GM18511 (cell line): ENCODE data around the gene GPD2.
A peak's percentile ranks its signal among the peaks of the same experiment; 100 is the strongest.
"Not testable (repeated sequence)": the region's sequence is repeated elsewhere in the genome, so short reads cannot be mapped to it uniquely, and the experiment has no call there.

ENCODE experiments used
- ATAC-seq: cut with Tn5 transposase; IDR thresholded peaks from one replicate; pipeline ENCODE4 v1.9.1; 2021; ENCODE audit warnings: mild to moderate bottlenecking, moderate library complexity; ENCODE audit not compliant: unreplicated experiment

The GPD2 gene

GRCh38 chr2:156473445-156473844 is 37.3 kb downstream of the GPD2 start:
- ATAC-seq, result no peak

GRCh38 chr2:156474401-156474800 is 38.2 kb downstream of the GPD2 start:
- no peak for ATAC-seq

GRCh38 chr2:156476021-156476849 is 40.1 kb downstream of the GPD2 start:
- peak; percentile 36 for ATAC-seq

GRCh38 chr2:156476850-156477206 is 40.6 kb downstream of the GPD2 start:
- peak; percentile 80 for ATAC-seq

- ATAC-seq, result no peak
Observed at GRCh38 chr2:156480376-156480775, 44.2 kb downstream of the GPD2 start.

- no peak for ATAC-seq
Observed at GRCh38 chr2:156481312-156481711, 45.1 kb downstream of the GPD2 start.

GRCh38 chr2:156483741-156484173 is 47.6 kb downstream of the GPD2 start:
- no peak for ATAC-seq

GRCh38 chr2:156486147-156486546 is 50.0 kb downstream of the GPD2 start:
- ATAC-seq, result no peak

- no peak for ATAC-seq
Observed at GRCh38 chr2:156486614-156487013, 50.4 kb downstream of the GPD2 start.

GRCh38 chr2:156489195-156489594 is 53.0 kb downstream of the GPD2 start:
- ATAC-seq, result no peak

GRCh38 chr2:156489750-156490465 is 53.7 kb downstream of the GPD2 start:
- no peak for ATAC-seq

- no peak for ATAC-seq
Observed at GRCh38 chr2:156490466-156490840, 54.3 kb downstream of the GPD2 start.

GRCh38 chr2:156491176-156491575 is 55.0 kb downstream of the GPD2 start:
- no peak for ATAC-seq

GRCh38 chr2:156492979-156493378 is 56.8 kb downstream of the GPD2 start:
- no peak for ATAC-seq

- ATAC-seq, result not testable (repeated sequence)
Observed at GRCh38 chr2:156495998-156496397, 59.8 kb downstream of the GPD2 start.

- ATAC-seq, result peak; percentile 91
Observed at GRCh38 chr2:156505696-156506095, 69.5 kb downstream of the GPD2 start.

GRCh38 chr2:156511122-156511521 is 74.9 kb downstream of the GPD2 start:
- ATAC-seq, result no peak

GRCh38 chr2:156511803-156512202 is 75.6 kb downstream of the GPD2 start:
- ATAC-seq, result peak; percentile 71

- ATAC-seq, result peak; percentile 50
Observed at GRCh38 chr2:156512451-156512850, 76.3 kb downstream of the GPD2 start.

GRCh38 chr2:156513219-156513618 is 77.0 kb downstream of the GPD2 start:
- no peak for ATAC-seq

GRCh38 chr2:156517419-156517818 is 81.2 kb downstream of the GPD2 start:
- ATAC-seq, result no peak

- ATAC-seq, result no peak
Observed at GRCh38 chr2:156518138-156518537, 82.0 kb downstream of the GPD2 start.
